ENCODE measurements around the gene CCDC50.

CCDC50 gene

GRCh38 chr3:191342411-191342810, 13.2 kb downstream of the CCDC50 start:
- no peaks in the 10 kb centered on the region for H3K27me3 ChIP-seq (ENCODE audit: control insufficient read depth in 3 of 3, insufficient read depth in 3 of 3, low read depth in 1 of 3, low read length in 3 of 3)
- no peak overlapping the region for H2AFZ ChIP-seq (ENCODE audit: low read length)
- no peak overlapping the region for H2BK12ac ChIP-seq (ENCODE audit: low read length)
- no peak overlapping the region for H3K4me2 ChIP-seq (ENCODE audit: insufficient read depth, low read length, poor library complexity, severe bottlenecking)
- H2BK5ac ChIP-seq (ENCODE audit: low read length), result no peak overlapping the region
- no peak overlapping the region for H3K14ac ChIP-seq (ENCODE audit: low read length)
- H3K79me1 ChIP-seq (ENCODE audit: low read depth, low read length), result no peaks in the 10 kb centered on the region
- no peak overlapping the region for H2AK5ac ChIP-seq (ENCODE audit: low read depth, low read length)
- no peak for DNase-seq (ENCODE audit: low spot score)
- no peak overlapping the region for H3K4me3 ChIP-seq (ENCODE audit: low read length in 2 of 2)
- no peaks in the 10 kb centered on the region for H3K36me3 ChIP-seq (replicated peaks in 1 of 2; ENCODE audit: control insufficient read depth in 2 of 2, insufficient read depth in 2 of 2, low read length in 2 of 2)
- H4K91ac ChIP-seq (ENCODE audit: low read depth, low read length, poor library complexity), result no peak overlapping the region
- H3K23ac ChIP-seq (ENCODE audit: low read depth, low read length, poor library complexity), result no peak overlapping the region
- no peak overlapping the region for H2BK120ac ChIP-seq (ENCODE audit: low read depth, low read length)
- no peak overlapping the region for H3K9ac ChIP-seq (ENCODE audit: low read depth, low read length, poor library complexity)
- H3K9me3 ChIP-seq (replicated peaks in 1 of 2; ENCODE audit: control insufficient read depth in 2 of 2, insufficient read depth in 1 of 2, low read depth in 1 of 2, low read length in 2 of 2), result no peaks in the 10 kb centered on the region
- no peak overlapping the region for H2BK15ac ChIP-seq (ENCODE audit: low read length)
- H3K27ac ChIP-seq (replicated peaks; ENCODE audit: low read length), result no peak overlapping the region
- H3K4ac ChIP-seq (ENCODE audit: low read length), result no peak overlapping the region
- no peak overlapping the region for H4K8ac ChIP-seq (ENCODE audit: low read depth, low read length)
- H3K18ac ChIP-seq (ENCODE audit: low read length), result no peak overlapping the region
- H3K4me1 ChIP-seq (ENCODE audit: control insufficient read depth in 2 of 2, insufficient read depth in 1 of 2, low read depth in 1 of 2, low read length in 2 of 2), result peaks cover 0 to 1% of the 10 kb centered on the region in 2 donors

- no peak overlapping the region for H3K14ac ChIP-seq (ENCODE audit: low read length)
- no peak overlapping the region for H2AK5ac ChIP-seq (ENCODE audit: low read depth, low read length)
- no CpG with 5 or more reads among the region's 4 CpGs for WGBS, 2 donors (ENCODE audit: extremely low coverage in 2 of 2, insufficient read length in 2 of 2, insufficient replicate concordance in 1 of 2)
- peaks cover 0 to 1% of the 10 kb centered on the region in 2 donors for H3K4me1 ChIP-seq (ENCODE audit: control insufficient read depth in 2 of 2, insufficient read depth in 1 of 2, low read depth in 1 of 2, low read length in 2 of 2)
- H3K18ac ChIP-seq (ENCODE audit: low read length), result no peak overlapping the region
- H3K79me1 ChIP-seq (ENCODE audit: low read depth, low read length), result no peaks in the 10 kb centered on the region
- H3K4me3 ChIP-seq (ENCODE audit: low read length in 2 of 2), result no peak overlapping the region
- H3K27ac ChIP-seq (replicated peaks; ENCODE audit: low read length), result no peak overlapping the region
- H3K23ac ChIP-seq (ENCODE audit: low read depth, low read length, poor library complexity), result no peak overlapping the region
- H4K91ac ChIP-seq (ENCODE audit: low read depth, low read length, poor library complexity), result no peak overlapping the region
- H2AFZ ChIP-seq (ENCODE audit: low read length), result no peak overlapping the region
- H3K27me3 ChIP-seq (ENCODE audit: control insufficient read depth in 3 of 3, insufficient read depth in 3 of 3, low read depth in 1 of 3, low read length in 3 of 3), result no peaks in the 10 kb centered on the region
- no peak for DNase-seq (ENCODE audit: low spot score)
- no peak overlapping the region for H2BK12ac ChIP-seq (ENCODE audit: low read length)
- H2BK5ac ChIP-seq (ENCODE audit: low read length), result no peak overlapping the region
- H4K8ac ChIP-seq (ENCODE audit: low read depth, low read length), result no peak overlapping the region
- no peak overlapping the region for H3K4me2 ChIP-seq (ENCODE audit: insufficient read depth, low read length, poor library complexity, severe bottlenecking)
- H3K4ac ChIP-seq (ENCODE audit: low read length), result no peak overlapping the region
- H3K36me3 ChIP-seq (replicated peaks in 1 of 2; ENCODE audit: control insufficient read depth in 2 of 2, insufficient read depth in 2 of 2, low read length in 2 of 2), result no peaks in the 10 kb centered on the region
- no peak overlapping the region for H3K9ac ChIP-seq (ENCODE audit: low read depth, low read length, poor library complexity)
- H2BK120ac ChIP-seq (ENCODE audit: low read depth, low read length), result no peak overlapping the region
- H2BK15ac ChIP-seq (ENCODE audit: low read length), result no peak overlapping the region
- no peaks in the 10 kb centered on the region for H3K9me3 ChIP-seq (replicated peaks in 1 of 2; ENCODE audit: control insufficient read depth in 2 of 2, insufficient read depth in 1 of 2, low read depth in 1 of 2, low read length in 2 of 2)
These were observed 13.9 kb downstream of the CCDC50 start for GRCh38 chr3:191343115-191343514.

- WGBS, 2 donors (ENCODE audit: extremely low coverage in 2 of 2, insufficient read length in 2 of 2, insufficient replicate concordance in 1 of 2), result no CpG with 5 or more reads among the region's 5 CpGs
- H3K9me3 ChIP-seq (replicated peaks in 1 of 2; ENCODE audit: control insufficient read depth in 2 of 2, insufficient read depth in 1 of 2, low read depth in 1 of 2, low read length in 2 of 2), result no peaks in the 10 kb centered on the region
- no peak overlapping the region for H2BK120ac ChIP-seq (ENCODE audit: low read depth, low read length)
- H3K4me2 ChIP-seq (ENCODE audit: insufficient read depth, low read length, poor library complexity, severe bottlenecking), result no peak overlapping the region
- no peak overlapping the region for H2BK12ac ChIP-seq (ENCODE audit: low read length)
- H3K27ac ChIP-seq (replicated peaks; ENCODE audit: low read length), result no peak overlapping the region
- H2BK15ac ChIP-seq (ENCODE audit: low read length), result no peak overlapping the region
- no peaks in the 10 kb centered on the region for H3K36me3 ChIP-seq (replicated peaks in 1 of 2; ENCODE audit: control insufficient read depth in 2 of 2, insufficient read depth in 2 of 2, low read length in 2 of 2)
- H2AFZ ChIP-seq (ENCODE audit: low read length), result no peak overlapping the region
- no peak overlapping the region for H3K23ac ChIP-seq (ENCODE audit: low read depth, low read length, poor library complexity)
- no peaks in the 10 kb centered on the region for H3K27me3 ChIP-seq (ENCODE audit: control insufficient read depth in 3 of 3, insufficient read depth in 3 of 3, low read depth in 1 of 3, low read length in 3 of 3)
- no peak overlapping the region for H4K8ac ChIP-seq (ENCODE audit: low read depth, low read length)
- H3K18ac ChIP-seq (ENCODE audit: low read length), result no peak overlapping the region
- no peak overlapping the region for H3K4me3 ChIP-seq (ENCODE audit: low read length in 2 of 2)
- H3K4me1 ChIP-seq (ENCODE audit: control insufficient read depth in 2 of 2, insufficient read depth in 1 of 2, low read depth in 1 of 2, low read length in 2 of 2), result peaks cover 0 to 1% of the 10 kb centered on the region in 2 donors
- no peak overlapping the region for H4K91ac ChIP-seq (ENCODE audit: low read depth, low read length, poor library complexity)
- no peak overlapping the region for H2AK5ac ChIP-seq (ENCODE audit: low read depth, low read length)
- no peak overlapping the region for H2BK5ac ChIP-seq (ENCODE audit: low read length)
- H3K14ac ChIP-seq (ENCODE audit: low read length), result no peak overlapping the region
- H3K4ac ChIP-seq (ENCODE audit: low read length), result no peak overlapping the region
- H3K79me1 ChIP-seq (ENCODE audit: low read depth, low read length), result no peaks in the 10 kb centered on the region
- no peak overlapping the region for H3K9ac ChIP-seq (ENCODE audit: low read depth, low read length, poor library complexity)
- DNase-seq (ENCODE audit: low spot score), result no peak
These were observed 14.7 kb downstream of the CCDC50 start for GRCh38 chr3:191343913-191344312.

GRCh38 chr3:191345334-191345733, 16.1 kb downstream of the CCDC50 start:
- no peak overlapping the region for H3K27ac ChIP-seq (replicated peaks; ENCODE audit: low read length)
- H3K4me1 ChIP-seq (ENCODE audit: control insufficient read depth in 2 of 2, insufficient read depth in 1 of 2, low read depth in 1 of 2, low read length in 2 of 2), result peaks cover 0 to 1% of the 10 kb centered on the region in 2 donors
- H4K8ac ChIP-seq (ENCODE audit: low read depth, low read length), result no peak overlapping the region
- H3K9me3 ChIP-seq (replicated peaks in 1 of 2; ENCODE audit: control insufficient read depth in 2 of 2, insufficient read depth in 1 of 2, low read depth in 1 of 2, low read length in 2 of 2), result no peaks in the 10 kb centered on the region
- no peak overlapping the region for H3K4me3 ChIP-seq (ENCODE audit: low read length in 2 of 2)
- no peaks in the 10 kb centered on the region for H3K27me3 ChIP-seq (ENCODE audit: control insufficient read depth in 3 of 3, insufficient read depth in 3 of 3, low read depth in 1 of 3, low read length in 3 of 3)
- no peak overlapping the region for H2BK5ac ChIP-seq (ENCODE audit: low read length)
- H4K91ac ChIP-seq (ENCODE audit: low read depth, low read length, poor library complexity), result no peak overlapping the region
- H2AK5ac ChIP-seq (ENCODE audit: low read depth, low read length), result no peak overlapping the region
- H3K23ac ChIP-seq (ENCODE audit: low read depth, low read length, poor library complexity), result no peak overlapping the region
- WGBS, 2 donors (ENCODE audit: extremely low coverage in 2 of 2, insufficient read length in 2 of 2, insufficient replicate concordance in 1 of 2), result no CpG with 5 or more reads among the region's 5 CpGs
- no peak overlapping the region for H2AFZ ChIP-seq (ENCODE audit: low read length)
- H2BK12ac ChIP-seq (ENCODE audit: low read length), result no peak overlapping the region
- H3K18ac ChIP-seq (ENCODE audit: low read length), result no peak overlapping the region
- no peak overlapping the region for H3K4ac ChIP-seq (ENCODE audit: low read length)
- H3K4me2 ChIP-seq (ENCODE audit: insufficient read depth, low read length, poor library complexity, severe bottlenecking), result no peak overlapping the region
- H3K79me1 ChIP-seq (ENCODE audit: low read depth, low read length), result no peaks in the 10 kb centered on the region
- DNase-seq (ENCODE audit: low spot score), result no peak
- H3K9ac ChIP-seq (ENCODE audit: low read depth, low read length, poor library complexity), result no peak overlapping the region
- H2BK15ac ChIP-seq (ENCODE audit: low read length), result no peak overlapping the region
- H2BK120ac ChIP-seq (ENCODE audit: low read depth, low read length), result no peak overlapping the region
- H3K14ac ChIP-seq (ENCODE audit: low read length), result no peak overlapping the region
- no peaks in the 10 kb centered on the region for H3K36me3 ChIP-seq (replicated peaks in 1 of 2; ENCODE audit: control insufficient read depth in 2 of 2, insufficient read depth in 2 of 2, low read length in 2 of 2)

Data from neuronal stem cell (in vitro differentiated cells).